MCF 10A (cell line): ENCODE measurements around the gene ZNG1E. TPM values are rescaled to one million over a fixed set of nuclear protein-coding genes. Genes with fewer than 3 reads are reported as not detected.
"Not testable (repeated sequence)": the region's sequence is repeated elsewhere in the genome, so short reads cannot be mapped to it uniquely, and the experiment has no call there.

Experiments
- Bru-seq: library from RNA; stranded (reverse); fragments of 400-500 nt; gene quantifications from one replicate; lab custom pipeline; 2021; lab: Mats Ljungman, UMichigan
- BruChase-seq, 2 experiments: library from RNA; stranded (reverse); fragments of 400-500 nt; gene quantifications; one replicate each; lab custom pipeline; 2021; lab: Mats Ljungman, UMichigan
- BruUV-seq: library from RNA; stranded (reverse); fragments of 400-500 nt; replicated peaks from 2 replicates; lab custom pipeline; 2021; lab: Mats Ljungman, UMichigan
- CTCF ChIA-PET: fragments of 300-600 bp; sonication (Branson Sonifier 250); formaldehyde crosslinking; extraction: SDS; loops from one replicate; lab custom pipeline; 2021; ENCODE audit warnings: antibody characterized with exemption, inconsistent platforms; lab: Yijun Ruan, JAX
- POLR2A ChIA-PET: fragments of 300-600, 350-650 bp; sonication (Branson Sonifier 250); formaldehyde crosslinking; extraction: SDS; loops from one replicate; lab custom pipeline; 2020; ENCODE audit warnings: antibody characterized with exemption, inconsistent platforms; lab: Yijun Ruan, JAX
- DNase-seq: peaks from one replicate; pipeline ENCODE4 v3.0.0-alpha.2; 2018; ENCODE audit not compliant: unreplicated experiment
- H3K27ac Mint-ChIP-seq: one replicate; pipeline ENCODE4 v1.8.0; 2022; ENCODE audit warnings: mild to moderate bottlenecking, low read depth, mixed read lengths; ENCODE audit not compliant: unreplicated experiment
- H3K27me3 Mint-ChIP-seq: one replicate; pipeline ENCODE4 v1.8.0; 2022; ENCODE audit warnings: mixed read lengths; ENCODE audit not compliant: insufficient read depth, unreplicated experiment
- H3K36me3 Mint-ChIP-seq: one replicate; pipeline ENCODE4 v1.8.0; 2022; ENCODE audit warnings: mild to moderate bottlenecking, moderate library complexity, mixed read lengths; ENCODE audit not compliant: insufficient read depth, unreplicated experiment
- H3K4me1 Mint-ChIP-seq: one replicate; pipeline ENCODE4 v1.8.0; 2022; ENCODE audit warnings: mixed read lengths; ENCODE audit not compliant: insufficient read depth, unreplicated experiment
- H3K4me3 Mint-ChIP-seq: one replicate; pipeline ENCODE4 v1.8.0; 2022; ENCODE audit warnings: mild to moderate bottlenecking, moderate library complexity, mixed read lengths; ENCODE audit not compliant: unreplicated experiment
- H3K9me3 Mint-ChIP-seq: one replicate; pipeline ENCODE4 v1.8.0; 2022; ENCODE audit warnings: mixed read lengths; ENCODE audit not compliant: unreplicated experiment
- intact Hi-C: fragments of 100-400 bp; cut with micrococcal nuclease; formaldehyde crosslinking; loops from 2 replicates; pipeline ENCODE4 v1.14.1; 2022
- long read RNA-seq: library from polyadenylated mRNA; stranded (forward); transcript quantifications from one replicate; pipeline ENCODE4 v2.0.0, GENCODE V29; 2022
- total RNA-seq: library from RNA; stranded (reverse); gene quantifications from 2 replicates; pipeline ENCODE4 v1.2.3, GENCODE V29; 2022
- TF ChIP-seq, protein P1 (sequence below): fragments of 200-600 bp; IDR thresholded peaks from one replicate; pipeline ENCODE4 v1.8.0; 2022; ENCODE audit warnings: antibody characterized with exemption, mild to moderate bottlenecking; ENCODE audit not compliant: unreplicated experiment

The ZNG1E gene
- total RNA-seq (73.9 and 97.6 TPM in 2 replicates), Bru-seq, nascent RNA (percentile 88 among the genes with signal in this experiment), BruChase-seq, experiment 1, labeled RNA remaining after a 6-hour chase (percentile 74 among the genes with signal in this experiment), BruChase-seq, experiment 2, labeled RNA remaining after a 2-hour chase (percentile 86 among the genes with signal in this experiment)
- long read RNA-seq, transcript CBWD5-233 (16 exons, 1,411 nt) = minor isoform, 20 of 255 reads
- long read RNA-seq, transcript CBWD5-209 (14 exons, 1,242 nt) = minor isoform, 11 of 255 reads
- long read RNA-seq, transcript CBWD5-207 (15 exons, 1,791 nt) = minor isoform, 43 of 255 reads
- long read RNA-seq, transcript CBWD5-202 (3 exons, 1,347 nt) = major isoform, 85 of 255 reads
- long read RNA-seq, partial matches to known transcripts = 8 of 255 reads
- long read RNA-seq, other reads (novel, unspliced or antisense) = 79 of 255 reads

DNA sequence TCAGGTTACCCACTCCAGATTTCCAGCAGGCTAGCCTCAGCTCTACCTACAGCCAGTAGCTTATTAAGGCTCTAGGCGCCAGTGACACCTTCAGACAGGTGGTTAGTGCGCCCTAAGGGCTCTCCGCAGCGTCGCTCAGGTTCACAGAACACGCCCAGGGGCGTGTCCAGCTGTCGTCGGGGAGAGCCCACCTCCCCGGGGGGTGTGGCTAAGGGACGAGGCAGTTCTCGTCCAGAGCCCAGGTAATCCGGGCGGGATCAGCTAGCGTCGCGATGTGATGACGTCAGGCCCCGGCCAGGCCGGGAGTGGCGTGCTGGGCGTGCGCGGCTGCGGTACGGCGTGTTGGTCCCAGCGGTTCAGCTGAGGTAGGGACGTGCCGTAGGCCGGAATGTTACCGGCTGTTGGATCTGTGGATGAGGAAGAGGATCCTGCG lies at the start of gene ZNG1E:
Gene ZNG1E, plus strand, starts transcription at position 340 of the 433 bp plus-strand sequence. Its CDS starts 49 bp downstream, at position 389.
- H3K4me1 Mint-ChIP-seq, intact Hi-C loops, POLR2A ChIA-PET, CTCF ChIA-PET, H3K36me3 Mint-ChIP-seq, H3K27me3 Mint-ChIP-seq, H3K9me3 Mint-ChIP-seq, BruUV-seq: not testable (repeated sequence)
- Mint-ChIP-seq H3K4me3 (peak within 1 kb of the TSS; percentile 70), H3K27ac (peak within 1 kb of the TSS; percentile 59)
- DNase-seq = peak; percentile 58

DNA sequence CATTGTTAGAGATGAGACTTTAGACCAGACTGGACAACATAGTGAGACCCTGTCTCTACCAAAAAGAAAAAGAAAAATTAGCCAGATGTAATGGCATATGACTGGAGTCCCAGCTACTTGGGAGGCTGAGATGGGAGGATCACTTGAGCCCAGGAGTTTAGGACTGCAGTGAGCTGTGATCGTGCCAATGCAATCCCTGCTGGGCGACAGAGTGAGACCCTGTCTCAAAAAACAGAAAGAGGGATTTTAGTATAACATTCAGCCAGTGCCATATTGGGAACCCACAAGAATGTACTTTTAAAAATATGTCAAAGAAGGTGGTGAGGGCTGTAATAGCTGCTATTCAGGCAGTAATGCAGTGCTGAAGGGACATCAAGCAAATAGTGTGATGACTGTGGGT lies 2.1 kb upstream of the ZNG1E start:
- not testable (repeated sequence) for H3K4me1 Mint-ChIP-seq, DNase-seq

DNA sequence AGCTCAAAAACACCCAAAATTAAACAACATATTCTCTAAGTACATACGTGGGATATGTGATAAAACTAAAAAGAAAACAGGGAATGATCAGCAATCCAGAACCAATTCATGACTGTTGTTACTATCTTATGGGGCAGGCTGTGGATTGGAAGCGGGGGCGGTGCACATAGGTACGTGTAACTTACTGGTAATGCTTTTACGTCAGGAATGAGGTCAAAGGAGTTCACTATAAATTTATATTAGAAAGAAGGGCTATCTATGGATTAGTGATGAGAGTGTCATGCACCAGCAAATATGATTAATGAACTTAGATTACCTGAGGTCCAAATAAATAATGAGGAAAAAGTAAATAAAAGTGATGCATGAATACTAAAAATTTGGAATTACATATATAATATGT lies 710 bp upstream of the ZNG1E start:
- intact Hi-C loops, H3K9me3 Mint-ChIP-seq, DNase-seq, H3K27me3 Mint-ChIP-seq, CTCF ChIA-PET, POLR2A ChIA-PET, H3K27ac Mint-ChIP-seq, H3K4me1 Mint-ChIP-seq, H3K36me3 Mint-ChIP-seq, BruUV-seq: not testable (repeated sequence)
- peak overlapping the region; percentile 70 for H3K4me3 Mint-ChIP-seq

More for the DNA sequence above, 2.1 kb upstream of the ZNG1E start:
- H3K36me3 Mint-ChIP-seq, H3K27me3 Mint-ChIP-seq, intact Hi-C loops, CTCF ChIA-PET, H3K27ac Mint-ChIP-seq, H3K9me3 Mint-ChIP-seq, H3K4me3 Mint-ChIP-seq, POLR2A ChIA-PET, BruUV-seq: not testable (repeated sequence)

- H3K9me3 Mint-ChIP-seq, POLR2A ChIA-PET, intact Hi-C loops, DNase-seq, H3K27me3 Mint-ChIP-seq, H3K36me3 Mint-ChIP-seq, CTCF ChIA-PET, H3K4me1 Mint-ChIP-seq: not testable (repeated sequence)
- Mint-ChIP-seq H3K4me3 (peak overlapping the region; percentile 70), H3K27ac (peak overlapping the region; percentile 59)
- TSS peak; percentile 55 for BruUV-seq
Observed at GRCh38 chr9:65676389-65676788, 661 bp downstream of the ZNG1E start.

DNA sequence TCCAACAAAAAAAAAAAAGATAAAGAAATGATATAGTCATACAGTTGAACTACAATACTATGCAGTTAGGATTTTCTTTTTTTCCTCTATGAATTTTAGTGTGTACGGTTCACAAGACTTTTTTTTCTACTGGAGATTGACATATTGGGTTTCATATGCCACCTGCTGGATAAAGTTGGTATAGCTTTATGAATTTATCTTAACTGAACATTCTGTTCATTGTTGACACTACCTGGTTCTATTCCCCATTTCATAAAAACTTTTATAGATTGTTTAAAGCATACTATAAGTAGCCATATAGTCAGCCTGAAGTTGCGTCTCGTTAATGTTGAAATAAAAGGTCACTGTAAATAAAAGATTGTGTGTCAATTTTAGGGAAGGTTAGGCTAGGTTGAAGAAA lies 2.8 kb downstream of the ZNG1E start:
- POLR2A ChIA-PET, CTCF ChIA-PET, DNase-seq, H3K27ac Mint-ChIP-seq, H3K9me3 Mint-ChIP-seq, H3K27me3 Mint-ChIP-seq, H3K4me1 Mint-ChIP-seq, BruUV-seq, intact Hi-C loops, H3K36me3 Mint-ChIP-seq, H3K4me3 Mint-ChIP-seq: not testable (repeated sequence)
- TF ChIP-seq, protein P1, sequence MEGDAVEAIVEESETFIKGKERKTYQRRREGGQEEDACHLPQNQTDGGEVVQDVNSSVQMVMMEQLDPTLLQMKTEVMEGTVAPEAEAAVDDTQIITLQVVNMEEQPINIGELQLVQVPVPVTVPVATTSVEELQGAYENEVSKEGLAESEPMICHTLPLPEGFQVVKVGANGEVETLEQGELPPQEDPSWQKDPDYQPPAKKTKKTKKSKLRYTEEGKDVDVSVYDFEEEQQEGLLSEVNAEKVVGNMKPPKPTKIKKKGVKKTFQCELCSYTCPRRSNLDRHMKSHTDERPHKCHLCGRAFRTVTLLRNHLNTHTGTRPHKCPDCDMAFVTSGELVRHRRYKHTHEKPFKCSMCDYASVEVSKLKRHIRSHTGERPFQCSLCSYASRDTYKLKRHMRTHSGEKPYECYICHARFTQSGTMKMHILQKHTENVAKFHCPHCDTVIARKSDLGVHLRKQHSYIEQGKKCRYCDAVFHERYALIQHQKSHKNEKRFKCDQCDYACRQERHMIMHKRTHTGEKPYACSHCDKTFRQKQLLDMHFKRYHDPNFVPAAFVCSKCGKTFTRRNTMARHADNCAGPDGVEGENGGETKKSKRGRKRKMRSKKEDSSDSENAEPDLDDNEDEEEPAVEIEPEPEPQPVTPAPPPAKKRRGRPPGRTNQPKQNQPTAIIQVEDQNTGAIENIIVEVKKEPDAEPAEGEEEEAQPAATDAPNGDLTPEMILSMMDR = peak; percentile 14

DNA sequence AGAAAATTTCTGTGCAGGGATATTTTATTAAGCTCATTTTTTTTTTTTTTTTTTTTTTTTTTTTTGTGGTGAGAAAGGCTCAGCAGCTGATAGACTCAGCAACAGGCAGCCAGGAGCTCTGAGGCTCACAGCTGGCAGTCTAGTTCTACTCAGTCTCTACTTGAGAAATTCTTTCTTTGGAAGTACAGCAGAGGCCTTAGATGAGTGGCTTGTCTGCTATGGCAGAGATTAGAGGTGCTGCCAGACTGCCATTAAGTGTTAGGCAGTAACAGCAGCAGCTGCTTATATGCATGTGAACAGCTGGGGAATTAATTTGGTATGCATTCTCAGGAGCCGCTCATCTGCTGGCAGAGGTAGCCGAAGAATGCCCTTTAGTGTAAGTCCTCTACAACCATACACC lies 27.8 kb downstream of the ZNG1E start:
- H3K36me3 Mint-ChIP-seq, POLR2A ChIA-PET, DNase-seq, H3K4me3 Mint-ChIP-seq, H3K4me1 Mint-ChIP-seq, H3K27ac Mint-ChIP-seq, BruUV-seq, H3K9me3 Mint-ChIP-seq, H3K27me3 Mint-ChIP-seq, CTCF ChIA-PET, intact Hi-C loops: not testable (repeated sequence)

DNA sequence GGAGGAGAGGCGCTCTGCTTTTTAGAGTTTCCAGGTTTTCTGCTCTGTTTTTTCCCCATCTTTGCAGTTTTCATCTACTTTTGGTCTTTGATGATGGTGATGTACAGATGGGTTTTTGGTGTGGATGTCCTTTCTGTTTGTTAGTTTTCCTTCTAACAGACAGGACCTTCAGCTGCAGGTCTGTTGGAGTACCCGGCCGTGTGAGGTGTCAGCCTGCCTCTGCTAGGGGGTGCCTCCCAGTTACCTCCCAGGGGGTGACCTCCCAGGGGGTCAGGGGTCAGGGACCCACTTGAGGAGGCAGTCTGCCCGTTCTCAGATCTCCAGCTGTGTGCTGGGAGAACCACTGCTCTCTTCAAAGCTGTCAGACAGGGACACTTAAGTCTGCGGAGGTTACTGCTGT lies 38.7 kb downstream of the ZNG1E start:
- H3K27ac Mint-ChIP-seq, H3K9me3 Mint-ChIP-seq, CTCF ChIA-PET, H3K4me3 Mint-ChIP-seq, POLR2A ChIA-PET, intact Hi-C loops, DNase-seq, H3K27me3 Mint-ChIP-seq, BruUV-seq, H3K4me1 Mint-ChIP-seq, H3K36me3 Mint-ChIP-seq: not testable (repeated sequence)

GRCh38 chr9:65737096-65737564 lies 61.4 kb downstream of the ZNG1E start, which contains the start of gene FOXD4L4:
Gene FOXD4L4 (plus strand): TSS chr9:65737146. CDS start chr9:65737146, 0 bp downstream.
- CTCF ChIA-PET, BruUV-seq, intact Hi-C loops, H3K4me3 Mint-ChIP-seq, H3K9me3 Mint-ChIP-seq, DNase-seq, POLR2A ChIA-PET, H3K27me3 Mint-ChIP-seq, H3K36me3 Mint-ChIP-seq, H3K4me1 Mint-ChIP-seq, H3K27ac Mint-ChIP-seq: not testable (repeated sequence)
